GM19372 (cell line): ENCODE data around the gene BRSK2.
"Not testable (repeated sequence)": the region's sequence is repeated elsewhere in the genome, so short reads cannot be mapped to it uniquely, and the experiment has no call there.

ENCODE experiments used
- ATAC-seq: cut with Tn5 transposase; IDR thresholded peaks from one replicate; pipeline ENCODE4 v1.9.1; 2021; ENCODE audit warnings: mild to moderate bottlenecking, low read depth, moderate library complexity; ENCODE audit not compliant: unreplicated experiment

The BRSK2 gene

GRCh38 chr11:1389932-1390568 is at the start of gene BRSK2:
Gene BRSK2 (plus strand): TSS chr11:1389934. CDS start chr11:1390285, 351 bp downstream.
- ATAC-seq, result no peak

GRCh38 chr11:1340111-1340510 is 49.6 kb upstream of the BRSK2 start:
- ATAC-seq, result no peak

- ATAC-seq, result not testable (repeated sequence)
Observed at GRCh38 chr11:1341226-1341625, 48.5 kb upstream of the BRSK2 start.

GRCh38 chr11:1341928-1342524 is 47.7 kb upstream of the BRSK2 start:
- ATAC-seq, result no peak

- ATAC-seq, result no peak
Observed at GRCh38 chr11:1342946-1343345, 46.8 kb upstream of the BRSK2 start.

- ATAC-seq, result no peak
Observed at GRCh38 chr11:1343391-1344055, 46.2 kb upstream of the BRSK2 start.

- ATAC-seq, result no peak
Observed at GRCh38 chr11:1344056-1344635, 45.6 kb upstream of the BRSK2 start.

- no peak for ATAC-seq
Observed at GRCh38 chr11:1345737-1346513, 43.8 kb upstream of the BRSK2 start.

GRCh38 chr11:1346669-1347390 is 42.9 kb upstream of the BRSK2 start:
- no peak for ATAC-seq

GRCh38 chr11:1347411-1347999 is 42.2 kb upstream of the BRSK2 start:
- not testable (repeated sequence) for ATAC-seq

- ATAC-seq, result no peak
Observed at GRCh38 chr11:1348146-1348795, 41.5 kb upstream of the BRSK2 start.

GRCh38 chr11:1348796-1349326 is 40.9 kb upstream of the BRSK2 start:
- ATAC-seq, result no peak

GRCh38 chr11:1349327-1350041 is 40.2 kb upstream of the BRSK2 start:
- ATAC-seq, result no peak

- no peak for ATAC-seq
Observed at GRCh38 chr11:1350086-1350725, 39.5 kb upstream of the BRSK2 start.

GRCh38 chr11:1351278-1351937 is 38.3 kb upstream of the BRSK2 start:
- no peak for ATAC-seq

GRCh38 chr11:1352696-1353382 is 36.9 kb upstream of the BRSK2 start:
- no peak for ATAC-seq
